HUES48 (cell line): Measurements from ENCODE around the gene ZNF710.

Source experiments
- H3K27ac ChIP-seq: one replicate; pipeline ENCODE4 v1.7.0; 2013; ENCODE audit warnings: low read depth, low read length, inconsistent platforms
- H3K27me3 ChIP-seq: 2 replicates; pipeline ENCODE4 v1.6.1; 2013; ENCODE audit warnings: mild to moderate bottlenecking, low read length; ENCODE audit not compliant: control insufficient read depth, insufficient read depth
- H3K36me3 ChIP-seq: 2 replicates; pipeline ENCODE4 v1.6.1; 2013; ENCODE audit warnings: low read length; ENCODE audit not compliant: control insufficient read depth, insufficient read depth
- H3K4me1 ChIP-seq: 2 replicates; pipeline ENCODE4 v1.6.1; 2013; ENCODE audit warnings: mild to moderate bottlenecking, low read length; ENCODE audit not compliant: control insufficient read depth, insufficient read depth
- H3K4me3 ChIP-seq: 2 replicates; pipeline ENCODE4 v1.5.1; 2013; ENCODE audit warnings: mild to moderate bottlenecking, low read depth, low read length
- H3K9ac ChIP-seq: 2 replicates; pipeline ENCODE4 v1.6.1; 2013; ENCODE audit warnings: mild to moderate bottlenecking, low read depth, low read length, moderate library complexity
- H3K9me3 ChIP-seq: 2 replicates; pipeline ENCODE4 v1.6.1; 2013; ENCODE audit warnings: low read length; ENCODE audit not compliant: control insufficient read depth, insufficient read depth

The ZNF710 gene

DNA sequence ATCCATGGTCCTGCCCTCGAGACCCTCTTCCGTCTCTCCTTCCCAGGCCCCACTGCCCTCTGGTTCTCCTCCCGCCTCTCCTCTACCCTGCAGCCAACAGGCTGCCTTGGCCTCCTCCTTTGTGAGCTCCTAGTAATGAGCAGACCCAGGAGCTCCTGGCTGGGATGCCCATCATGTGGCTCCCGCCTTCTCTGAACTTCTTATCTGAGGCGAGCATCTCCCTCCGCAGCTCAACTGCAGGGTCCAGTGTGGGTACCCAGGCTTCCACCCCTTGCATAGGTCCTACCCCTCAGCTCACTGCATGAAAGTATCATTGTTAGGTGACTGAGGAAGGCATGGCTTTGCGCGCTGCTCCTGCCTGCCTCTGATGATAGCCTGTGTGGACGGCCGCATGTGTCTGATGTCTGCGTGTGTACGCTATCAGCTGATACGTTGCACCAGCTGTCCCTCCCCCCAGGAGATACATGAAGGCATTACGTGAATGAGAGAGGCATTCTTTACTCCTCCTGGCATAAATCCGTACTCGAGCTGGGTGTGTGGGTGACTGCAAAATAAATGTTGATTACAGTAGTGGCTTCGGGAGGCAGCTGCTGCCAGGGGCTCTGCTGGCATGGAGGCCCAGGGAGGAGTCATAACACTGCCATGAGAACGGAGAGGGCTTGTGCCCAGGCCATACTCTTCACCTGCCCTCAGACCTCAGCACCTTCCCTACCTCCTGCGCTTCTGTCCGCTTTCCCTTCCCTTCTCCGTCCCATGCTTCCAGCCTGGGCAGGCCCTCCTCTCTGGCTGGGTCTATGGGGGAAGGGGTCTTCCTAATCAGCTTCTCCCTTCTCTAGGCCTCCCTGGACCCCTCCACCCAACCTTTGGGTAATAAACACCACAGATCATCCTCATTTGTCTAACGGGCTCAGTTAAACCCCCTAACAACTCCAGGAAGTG lies 48.8 kb downstream of the ZNF710 start:
- H3K27ac ChIP-seq = no peak overlapping the region
- H3K36me3 ChIP-seq = no peaks in the 10 kb centered on the region
- H3K9ac ChIP-seq = no peak overlapping the region
- H3K4me1 ChIP-seq = no peaks in the 10 kb centered on the region
- H3K4me3 ChIP-seq = no peak overlapping the region
- H3K9me3 ChIP-seq = no peaks in the 10 kb centered on the region
- no peaks in the 10 kb centered on the region for H3K27me3 ChIP-seq

DNA sequence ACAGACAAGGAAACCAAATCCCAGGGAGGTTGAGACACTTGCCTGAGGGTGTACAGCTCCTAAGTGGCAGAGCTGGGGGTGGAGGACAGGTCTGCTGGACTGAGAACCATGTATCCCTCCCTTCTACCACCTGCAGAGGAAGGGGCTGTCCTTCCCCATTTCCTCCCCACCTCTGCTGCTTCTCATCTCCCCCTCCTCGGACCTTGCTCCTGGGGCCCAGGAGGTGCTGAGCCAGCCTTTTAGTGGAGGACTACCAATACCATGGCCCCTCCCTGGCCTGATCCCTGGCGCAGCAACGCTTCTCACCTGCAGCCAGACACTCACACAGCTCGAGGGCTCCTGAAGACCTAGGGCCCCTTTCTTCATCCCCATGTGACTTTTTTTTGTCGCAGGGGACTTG lies 50.8 kb downstream of the ZNF710 start:
- Histone ChIP-seq H3K9me3 (no peaks in the 10 kb centered on the region), H3K27me3 (no peaks in the 10 kb centered on the region), H3K4me3 (no peak overlapping the region), H3K4me1 (no peaks in the 10 kb centered on the region), H3K36me3 (no peaks in the 10 kb centered on the region), H3K27ac (no peak overlapping the region), H3K9ac (no peak overlapping the region)

DNA sequence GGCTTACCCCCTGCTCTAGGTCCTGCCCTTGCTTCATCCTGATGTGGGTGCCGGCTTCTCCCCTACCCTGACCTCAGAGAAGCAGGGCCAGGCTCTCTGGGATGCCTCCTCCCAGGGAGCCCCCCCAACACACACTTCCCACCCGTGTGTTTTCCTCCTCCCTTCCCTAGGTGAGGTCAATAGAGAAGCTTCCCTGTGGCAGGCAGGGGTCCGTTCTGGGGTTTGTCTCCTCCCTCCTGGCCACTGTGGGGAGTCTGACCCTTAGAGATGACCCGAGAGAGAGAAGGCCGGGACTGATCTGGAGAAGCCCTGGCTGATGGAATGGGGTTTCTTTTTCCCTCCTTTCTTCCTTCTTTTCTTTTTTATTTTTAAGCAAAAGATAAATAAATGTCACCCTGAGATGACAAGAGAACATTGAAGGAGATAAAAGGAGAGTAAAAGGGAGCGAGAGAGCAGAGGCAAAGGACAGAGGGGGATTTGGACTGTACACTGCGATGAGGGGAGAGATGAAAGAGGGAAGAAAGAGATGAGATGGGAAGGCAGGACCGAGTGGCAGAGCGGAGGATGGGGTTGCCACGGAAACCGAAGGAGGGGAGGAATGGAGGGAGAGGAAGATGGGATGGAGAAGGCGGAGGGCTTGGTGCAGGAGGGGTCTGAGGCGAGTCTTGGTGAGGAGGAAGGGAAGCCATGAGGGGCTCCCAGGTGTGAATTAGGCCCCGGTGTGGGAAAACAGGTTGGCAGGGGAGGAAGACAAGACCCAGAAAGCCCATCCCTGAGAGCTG lies 52.8 kb downstream of the ZNF710 start:
- Histone ChIP-seq H3K27me3 (no peaks in the 10 kb centered on the region), H3K4me1 (peaks cover 2% of the 10 kb centered on the region; the same call in 1 of the 2 replicates), H3K9me3 (no peaks in the 10 kb centered on the region), H3K27ac (no peak overlapping the region), H3K4me3 (no peak overlapping the region), H3K9ac (no peak overlapping the region), H3K36me3 (no peaks in the 10 kb centered on the region)

DNA sequence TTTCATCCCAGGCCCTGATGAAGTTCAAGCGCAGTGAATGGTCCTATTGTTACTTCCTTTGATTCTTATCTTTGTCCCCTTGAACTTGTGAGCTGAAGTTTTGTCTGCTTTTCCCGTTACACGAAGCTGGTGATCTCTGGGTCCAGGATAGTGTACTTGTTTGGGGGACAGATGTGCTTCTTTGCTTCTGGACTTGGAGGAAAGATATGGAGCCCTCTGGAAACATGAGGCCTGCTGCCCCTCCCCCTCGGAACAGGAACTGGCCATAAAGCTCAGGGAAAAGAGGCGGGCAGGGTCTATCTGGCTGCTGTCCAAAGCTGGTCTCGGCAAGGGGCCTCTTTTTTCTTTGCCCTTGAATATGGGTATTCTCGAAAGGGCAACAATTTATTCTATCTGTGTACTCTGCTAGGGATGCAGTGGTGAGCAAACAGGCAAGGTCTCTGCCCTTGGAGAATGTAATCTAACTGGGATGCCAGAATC lies 53.5 kb downstream of the ZNF710 start:
- peaks cover 10% of the 10 kb centered on the region for H3K4me1 ChIP-seq
- H3K36me3 ChIP-seq = no peaks in the 10 kb centered on the region
- H3K27me3 ChIP-seq = no peaks in the 10 kb centered on the region
- no peak overlapping the region for H3K9ac ChIP-seq
- no peak overlapping the region for H3K4me3 ChIP-seq
- H3K9me3 ChIP-seq = no peaks in the 10 kb centered on the region
- H3K27ac ChIP-seq = no peak overlapping the region

DNA sequence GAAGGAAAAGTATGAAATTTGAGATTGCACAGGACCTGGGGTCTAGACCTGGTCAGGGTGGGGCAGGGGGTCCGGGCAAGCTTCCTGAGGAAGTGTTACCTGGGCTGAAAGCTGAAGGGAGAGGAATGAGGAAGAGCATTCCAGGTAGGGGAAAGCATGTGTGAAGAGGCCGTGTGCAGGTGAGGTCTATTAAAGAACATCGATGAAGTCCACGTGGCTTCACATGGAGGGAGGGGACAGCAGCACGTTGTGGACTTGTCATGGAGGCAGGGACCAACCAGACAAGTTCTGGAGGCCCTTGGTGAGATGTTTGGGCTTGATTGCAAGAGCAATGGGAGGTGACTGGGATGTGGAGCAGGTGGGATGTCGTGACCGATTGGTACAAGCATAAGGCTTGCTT lies 54.1 kb downstream of the ZNF710 start:
- H3K4me3 ChIP-seq = no peak overlapping the region
- no peak overlapping the region for H3K9ac ChIP-seq
- peaks cover 11% of the 10 kb centered on the region for H3K4me1 ChIP-seq
- H3K9me3 ChIP-seq = no peaks in the 10 kb centered on the region
- no peaks in the 10 kb centered on the region for H3K27me3 ChIP-seq
- H3K36me3 ChIP-seq = no peaks in the 10 kb centered on the region
- H3K27ac ChIP-seq = no peak overlapping the region

DNA sequence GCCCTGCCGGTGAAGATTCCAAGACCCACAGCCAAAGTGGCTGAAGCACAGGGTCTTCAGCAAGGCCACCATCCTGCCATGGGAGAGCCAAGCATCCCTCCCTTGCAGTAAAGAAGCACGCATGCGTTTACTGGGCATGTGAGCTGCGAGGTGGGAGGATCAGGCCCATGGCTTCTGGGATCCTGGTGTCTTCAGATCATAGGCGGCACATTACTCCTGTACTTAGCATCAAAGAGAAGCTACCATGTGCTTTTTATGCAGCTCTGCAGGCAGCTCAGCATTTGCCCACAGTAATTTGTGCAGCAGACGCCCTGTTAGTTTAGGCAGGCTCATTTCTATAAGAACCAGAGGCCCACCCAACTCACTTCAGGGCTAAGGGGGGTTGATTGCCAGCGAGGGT lies 55.4 kb downstream of the ZNF710 start:
- H3K4me3 ChIP-seq = no peak overlapping the region
- H3K9me3 ChIP-seq = no peaks in the 10 kb centered on the region
- peaks cover 16% of the 10 kb centered on the region for H3K4me1 ChIP-seq
- H3K36me3 ChIP-seq = no peaks in the 10 kb centered on the region
- no peak overlapping the region for H3K27ac ChIP-seq
- H3K27me3 ChIP-seq = no peaks in the 10 kb centered on the region
- H3K9ac ChIP-seq = no peak overlapping the region

DNA sequence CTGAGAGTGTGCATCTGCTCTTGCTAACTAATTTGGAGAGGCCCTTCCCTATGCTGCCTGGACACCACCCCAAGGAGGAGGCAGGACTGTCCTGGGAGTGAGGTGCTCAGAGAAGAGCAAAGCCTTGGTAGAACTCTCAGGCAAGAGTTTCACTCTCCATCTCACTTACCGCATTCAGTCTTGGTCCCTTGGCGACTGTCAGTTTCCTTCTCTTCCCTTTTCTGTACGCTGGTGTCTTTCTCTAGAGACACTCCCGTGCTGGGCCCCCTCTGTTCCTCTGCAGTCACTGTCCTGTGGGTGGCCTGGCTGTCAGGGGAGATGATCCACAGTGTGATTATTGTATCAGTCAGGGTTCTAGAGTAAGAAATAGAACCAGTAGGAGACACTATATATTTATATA lies 57.2 kb downstream of the ZNF710 start:
- H3K27ac ChIP-seq = no peak overlapping the region
- H3K36me3 ChIP-seq = no peaks in the 10 kb centered on the region
- no peak overlapping the region for H3K4me3 ChIP-seq
- H3K9ac ChIP-seq = no peak overlapping the region
- peaks cover 32% of the 10 kb centered on the region for H3K4me1 ChIP-seq
- H3K27me3 ChIP-seq = no peaks in the 10 kb centered on the region
- H3K9me3 ChIP-seq = no peaks in the 10 kb centered on the region

DNA sequence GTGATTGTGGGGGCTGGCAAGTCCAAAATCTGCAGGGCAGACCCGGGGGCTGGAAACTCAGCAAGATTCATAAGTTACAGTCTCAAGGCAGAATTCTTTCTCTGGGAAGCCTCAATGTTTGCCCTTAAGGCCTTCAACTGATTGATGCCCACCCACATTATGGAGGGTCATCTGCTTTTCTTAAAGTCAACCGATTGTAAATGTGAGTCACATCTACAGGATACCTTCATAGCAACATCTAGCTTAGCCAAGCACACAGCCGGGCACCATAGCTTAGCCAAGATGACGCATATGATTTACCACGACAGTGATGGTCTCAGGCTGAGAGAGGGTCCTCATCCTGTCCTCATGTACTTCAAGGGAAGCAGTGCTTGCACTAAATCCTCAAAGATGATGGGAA lies 57.7 kb downstream of the ZNF710 start:
- Histone ChIP-seq H3K36me3 (no peaks in the 10 kb centered on the region), H3K27me3 (no peaks in the 10 kb centered on the region), H3K9ac (no peak overlapping the region), H3K4me3 (no peak overlapping the region), H3K27ac (peak overlapping the region; percentile 93), H3K4me1 (peaks cover 37% of the 10 kb centered on the region), H3K9me3 (no peaks in the 10 kb centered on the region)

DNA sequence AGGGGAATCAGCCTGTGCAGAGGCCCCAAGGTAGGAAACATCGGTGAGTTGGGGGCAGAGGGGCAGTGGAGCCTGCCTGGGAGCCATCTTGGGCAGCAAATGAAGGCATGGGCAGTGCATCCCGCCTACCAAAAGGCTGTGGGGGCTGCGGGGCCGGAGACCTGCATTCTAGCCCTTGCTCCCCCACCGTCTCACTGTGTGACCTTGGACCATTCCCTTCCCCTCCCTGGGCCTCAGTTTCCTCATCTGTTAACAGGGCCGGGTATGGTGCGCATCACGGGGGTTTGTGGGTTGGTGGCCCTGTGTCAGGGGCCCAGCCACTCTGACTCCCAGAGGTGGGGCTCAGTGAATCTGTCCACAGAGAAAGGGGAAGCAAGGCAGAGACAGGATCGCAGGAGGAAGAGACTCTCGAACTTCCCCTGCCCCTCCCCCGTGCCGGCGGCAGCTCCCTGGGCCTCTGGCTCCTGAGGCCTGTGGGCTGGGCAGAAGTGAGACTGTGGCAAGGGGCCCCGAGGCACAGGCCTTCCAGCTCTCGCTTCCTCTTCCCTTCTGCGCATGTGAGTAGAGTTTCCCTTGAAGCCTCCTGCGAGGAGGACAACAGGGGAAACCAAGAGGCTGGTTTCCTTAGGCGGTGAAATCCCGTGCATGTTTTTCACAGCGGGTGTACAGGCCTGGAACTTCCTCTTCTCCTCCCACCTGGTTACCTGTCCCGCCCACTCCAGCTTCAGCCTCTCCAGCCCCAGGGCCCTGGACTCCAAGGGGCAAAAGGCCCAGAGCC lies 58.3 kb downstream of the ZNF710 start:
- peak overlapping the region; percentile 93 for H3K27ac ChIP-seq
- peaks cover 42% of the 10 kb centered on the region for H3K4me1 ChIP-seq
- H3K4me3 ChIP-seq = no peak overlapping the region
- no peaks in the 10 kb centered on the region for H3K27me3 ChIP-seq
- H3K36me3 ChIP-seq = no peaks in the 10 kb centered on the region
- H3K9me3 ChIP-seq = no peaks in the 10 kb centered on the region
- no peak overlapping the region for H3K9ac ChIP-seq

DNA sequence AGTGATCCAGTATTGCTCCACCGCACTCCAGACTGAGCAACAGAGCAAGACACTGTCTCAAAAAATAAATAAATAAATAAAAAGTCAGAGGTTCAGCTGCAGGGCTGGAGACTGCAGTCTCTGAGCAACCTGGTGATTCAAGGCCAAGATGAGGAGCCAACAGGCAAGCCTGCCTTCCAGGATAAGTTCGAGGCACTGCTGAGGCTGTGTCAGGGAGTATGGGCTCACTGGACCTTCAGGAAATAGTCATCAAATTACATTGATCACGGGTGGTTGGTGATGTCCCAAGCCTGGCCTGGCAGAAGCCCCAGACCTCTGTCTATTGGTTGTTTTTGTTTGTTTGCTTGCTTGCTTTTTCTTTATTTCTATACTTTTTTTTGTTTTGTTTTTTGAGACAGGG lies 59.7 kb downstream of the ZNF710 start:
- H3K9ac ChIP-seq = no peak overlapping the region

More for the DNA sequence above, 59.7 kb downstream of the ZNF710 start:
- Histone ChIP-seq H3K27me3 (no peaks in the 10 kb centered on the region), H3K27ac (no peak overlapping the region), H3K4me3 (no peak overlapping the region), H3K4me1 (peaks cover 45% of the 10 kb centered on the region), H3K9me3 (no peaks in the 10 kb centered on the region), H3K36me3 (no peaks in the 10 kb centered on the region)
